ENCODE results near the gene ATF7.

The ATF7 gene

DNA sequence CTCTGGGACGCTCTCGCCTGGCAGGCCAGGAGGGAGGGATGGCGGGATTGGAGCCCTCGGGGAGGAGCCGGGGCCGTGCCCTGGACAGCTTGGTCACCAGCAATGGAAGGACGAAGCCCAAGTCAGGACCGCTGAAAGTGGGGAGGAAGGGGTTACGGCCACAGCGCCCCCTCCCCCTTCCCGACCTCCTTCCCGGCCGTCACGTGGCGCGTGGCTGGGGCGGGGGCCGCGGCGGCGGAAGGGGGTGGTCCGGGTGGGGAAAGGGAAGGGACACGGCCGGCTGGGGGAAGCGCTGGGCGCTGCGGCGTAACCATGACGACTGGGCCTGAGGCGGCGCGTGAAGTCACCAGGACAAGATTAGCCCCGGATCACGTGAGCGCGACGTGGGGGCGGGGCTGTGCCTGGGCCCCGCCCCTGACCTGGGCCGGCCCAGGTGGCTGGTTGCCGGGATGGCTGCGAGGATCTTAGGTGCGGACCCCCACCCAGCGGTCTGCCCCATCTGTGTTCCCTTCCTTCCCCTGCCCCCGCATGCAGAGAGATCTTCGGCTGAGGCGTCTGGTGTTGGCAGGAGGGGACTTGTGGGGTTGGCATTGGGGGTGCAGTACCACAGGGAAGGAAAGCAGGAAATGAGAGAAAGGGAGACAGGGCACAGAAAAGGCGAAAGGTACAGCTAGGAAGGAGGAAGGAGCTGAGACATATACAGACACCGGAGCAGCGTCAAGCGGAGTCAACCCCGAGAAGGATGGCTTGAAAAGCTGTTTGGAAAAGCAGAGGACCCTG is 133.2 kb downstream of the ATF7 start:
- DNase-seq (peak; percentile 76), ATAC-seq (ENCODE audit: insufficient read depth, low read depth) (peak; percentile 85)
- no peaks in the 10 kb centered on the region for H3K9me3 ChIP-seq (ENCODE audit: insufficient read depth, low read length, severe bottlenecking)
- peak overlapping the region; percentile 38 for H3K27ac ChIP-seq (ENCODE audit: low read length)
- 0 out of 2 replicates have a peak, but pooled peaks cover 1% of the 10 kb centered on the region for H4K20me1 ChIP-seq (ENCODE audit: insufficient read depth, low read length)
- H3K4me1 ChIP-seq (ENCODE audit: insufficient read depth, low read length) = peaks cover 28% of the 10 kb centered on the region
- H3K36me3 ChIP-seq (ENCODE audit: insufficient read depth, low read length) = peaks cover 2% of the 10 kb centered on the region; the same call in 1 of the 2 replicates
- peak overlapping the region; percentile 81 for H2AFZ ChIP-seq (ENCODE audit: low read depth, low read length)
- peak overlapping the region; percentile 93 for H3K4me2 ChIP-seq (ENCODE audit: insufficient read depth, low read length)
- no peaks in the 10 kb centered on the region for H3K27me3 ChIP-seq (ENCODE audit: insufficient read depth, low read length, poor library complexity)
- no peak for TF ChIP-seq EZH2 (IDR thresholded peaks at IDR 0.05; ENCODE audit: borderline replicate concordance, low read depth, low read length, severe bottlenecking)
- TF ChIP-seq, protein P1, sequence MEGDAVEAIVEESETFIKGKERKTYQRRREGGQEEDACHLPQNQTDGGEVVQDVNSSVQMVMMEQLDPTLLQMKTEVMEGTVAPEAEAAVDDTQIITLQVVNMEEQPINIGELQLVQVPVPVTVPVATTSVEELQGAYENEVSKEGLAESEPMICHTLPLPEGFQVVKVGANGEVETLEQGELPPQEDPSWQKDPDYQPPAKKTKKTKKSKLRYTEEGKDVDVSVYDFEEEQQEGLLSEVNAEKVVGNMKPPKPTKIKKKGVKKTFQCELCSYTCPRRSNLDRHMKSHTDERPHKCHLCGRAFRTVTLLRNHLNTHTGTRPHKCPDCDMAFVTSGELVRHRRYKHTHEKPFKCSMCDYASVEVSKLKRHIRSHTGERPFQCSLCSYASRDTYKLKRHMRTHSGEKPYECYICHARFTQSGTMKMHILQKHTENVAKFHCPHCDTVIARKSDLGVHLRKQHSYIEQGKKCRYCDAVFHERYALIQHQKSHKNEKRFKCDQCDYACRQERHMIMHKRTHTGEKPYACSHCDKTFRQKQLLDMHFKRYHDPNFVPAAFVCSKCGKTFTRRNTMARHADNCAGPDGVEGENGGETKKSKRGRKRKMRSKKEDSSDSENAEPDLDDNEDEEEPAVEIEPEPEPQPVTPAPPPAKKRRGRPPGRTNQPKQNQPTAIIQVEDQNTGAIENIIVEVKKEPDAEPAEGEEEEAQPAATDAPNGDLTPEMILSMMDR (IDR thresholded peaks at IDR 0.05; ENCODE audit: borderline replicate concordance, extremely low read depth, low read length, poor library complexity, severe bottlenecking) = no peak
- peak overlapping the region; percentile 51 for H3K9ac ChIP-seq (ENCODE audit: low read depth, low read length)
- H3K4me3 ChIP-seq (ENCODE audit: low read depth in 1 of 2, low read length in 2 of 2) = peak overlapping the region; percentile 8 to 66; a peak in 3 of 4 replicates
- no peaks in the 10 kb centered on the region for H3K79me2 ChIP-seq (ENCODE audit: insufficient read depth, low read length)

- no peaks in the 10 kb centered on the region for H3K27me3 ChIP-seq (ENCODE audit: insufficient read depth, low read length, poor library complexity)
- H3K4me2 ChIP-seq (ENCODE audit: insufficient read depth, low read length) = peak overlapping the region; percentile 93; the same call in 1 of the 2 replicates
- H3K9ac ChIP-seq (ENCODE audit: low read depth, low read length) = no peak overlapping the region
- H3K9me3 ChIP-seq (ENCODE audit: insufficient read depth, low read length, severe bottlenecking) = no peaks in the 10 kb centered on the region
- TF ChIP-seq, protein P1 (IDR thresholded peaks at IDR 0.05; ENCODE audit: borderline replicate concordance, extremely low read depth, low read length, poor library complexity, severe bottlenecking) = no peak
- no peak for TF ChIP-seq EZH2 (IDR thresholded peaks at IDR 0.05; ENCODE audit: borderline replicate concordance, low read depth, low read length, severe bottlenecking)
- DNase-seq = no peak
- no peak overlapping the region for H3K4me3 ChIP-seq (ENCODE audit: low read depth in 1 of 2, low read length in 2 of 2)
- H3K36me3 ChIP-seq (ENCODE audit: insufficient read depth, low read length) = peaks cover 9% of the 10 kb centered on the region; the same call in 1 of the 2 replicates
- peaks cover 24% of the 10 kb centered on the region for H3K4me1 ChIP-seq (ENCODE audit: insufficient read depth, low read length)
- ATAC-seq (ENCODE audit: insufficient read depth, low read depth) = no peak
- no peaks in the 10 kb centered on the region for H3K79me2 ChIP-seq (ENCODE audit: insufficient read depth, low read length)
- no peak overlapping the region for H2AFZ ChIP-seq (ENCODE audit: low read depth, low read length)
- H4K20me1 ChIP-seq (ENCODE audit: insufficient read depth, low read length) = 0 out of 2 replicates have a peak, but pooled peaks cover 4% of the 10 kb centered on the region
- H3K27ac ChIP-seq (ENCODE audit: low read length) = no peak overlapping the region
Observed at GRCh38 chr12:53492188-53492587, 134.0 kb downstream of the ATF7 start.

GRCh38 chr12:53489242-53489864 is 136.8 kb downstream of the ATF7 start:
- H3K9me3 ChIP-seq (ENCODE audit: insufficient read depth, low read length, severe bottlenecking) = no peaks in the 10 kb centered on the region
- H3K4me2 ChIP-seq (ENCODE audit: insufficient read depth, low read length) = no peak overlapping the region
- H3K9ac ChIP-seq (ENCODE audit: low read depth, low read length) = no peak overlapping the region
- H2AFZ ChIP-seq (ENCODE audit: low read depth, low read length) = no peak overlapping the region
- no peak overlapping the region for H3K27ac ChIP-seq (ENCODE audit: low read length)
- peaks cover 10% of the 10 kb centered on the region for H4K20me1 ChIP-seq (ENCODE audit: insufficient read depth, low read length)
- no peaks in the 10 kb centered on the region for H3K27me3 ChIP-seq (ENCODE audit: insufficient read depth, low read length, poor library complexity)
- no peaks in the 10 kb centered on the region for H3K79me2 ChIP-seq (ENCODE audit: insufficient read depth, low read length)
- DNase-seq = no peak
- peaks cover 36% of the 10 kb centered on the region for H3K36me3 ChIP-seq (ENCODE audit: insufficient read depth, low read length)
- TF ChIP-seq EZH2 (IDR thresholded peaks at IDR 0.05; ENCODE audit: borderline replicate concordance, low read depth, low read length, severe bottlenecking) = no peak
- TF ChIP-seq, protein P1 (IDR thresholded peaks at IDR 0.05; ENCODE audit: borderline replicate concordance, extremely low read depth, low read length, poor library complexity, severe bottlenecking) = no peak
- H3K4me3 ChIP-seq (ENCODE audit: low read depth in 1 of 2, low read length in 2 of 2) = no peak overlapping the region
- no peak for ATAC-seq (ENCODE audit: insufficient read depth, low read depth)
- peaks cover 22% of the 10 kb centered on the region for H3K4me1 ChIP-seq (ENCODE audit: insufficient read depth, low read length)

All from DND-41 (cell line).